Spleen (tissue), 11 donors: ENCODE results near the gene AFDN. TPM values are rescaled to one million over a fixed set of nuclear protein-coding genes. Genes with fewer than 3 reads are reported as not detected.

Experiments
- DNase-seq: peaks from one replicate; pipeline ENCODE4 v3.0.0-alpha.2; 2020
- H3K27ac ChIP-seq, 8 donors: fragments of 200-600 bp; sonication (generic) in 7 of 8; 1 replicate in 4 of 8; 2 replicates in 4 of 8; pipeline versions ENCODE4 v1.5.0 to v1.8.0; 2016 to 2021; ENCODE audit warnings: inconsistent platforms in 4 of 8, mild to moderate bottlenecking in 4 of 8, moderate library complexity in 1 of 8
- H3K27me3 ChIP-seq, 7 donors: fragments of 200-600 bp; sonication (generic) in 6 of 7; replicated peaks in 1 of 7; 1 replicate in 4 of 7; 2 replicates in 3 of 7; pipeline versions ENCODE4 v1.5.0 to v1.8.0; 2016 to 2021; ENCODE audit warnings: inconsistent platforms in 3 of 7, mild to moderate bottlenecking in 1 of 7
- H3K36me3 ChIP-seq, 6 donors: fragments of 200-600 bp; sonication (generic) in 5 of 6; 1 replicate in 4 of 6; 2 replicates in 2 of 6; pipeline versions ENCODE4 v1.5.0 to v1.8.0; 2016 to 2021; ENCODE audit warnings: inconsistent platforms in 2 of 6
- H3K4me1 ChIP-seq, 6 donors: fragments of 200-600 bp; sonication (generic) in 5 of 6; 1 replicate in 3 of 6; 2 replicates in 3 of 6; pipeline versions ENCODE4 v1.5.0 to v1.8.0; 2016 to 2021; ENCODE audit warnings: inconsistent platforms in 3 of 6
- H3K4me3 ChIP-seq, 8 donors: fragments of 200-600 bp; sonication (generic) in 7 of 8; 1 replicate in 4 of 8; 2 replicates in 4 of 8; pipeline versions ENCODE4 v1.5.0 to v1.8.0; 2016 to 2021; ENCODE audit warnings: inconsistent platforms in 4 of 8, mild to moderate bottlenecking in 4 of 8, moderate library complexity in 2 of 8
- H3K9me3 ChIP-seq, 8 donors: fragments of 200-600 bp; sonication (generic) in 7 of 8; 1 replicate in 4 of 8; 2 replicates in 4 of 8; pipeline versions ENCODE4 v1.5.0 to v1.8.0; 2016 to 2021; ENCODE audit warnings: inconsistent platforms in 4 of 8
- CTCF ChIP-seq, 11 experiments: fragments of 200-600 bp in 7 of 11; fragments of 450-650 bp in 4 of 11; sonication (generic) in 4 of 11; IDR thresholded peaks in 8 of 11; conservative IDR thresholded peaks in 3 of 11; 1 replicate in 7 of 11; 2 replicates in 4 of 11; pipeline versions ENCODE4 v1.4.0 to v1.8.0; 2016 to 2021; ENCODE audit warnings: antibody characterized with exemption in 11 of 11, inconsistent platforms in 4 of 11, mild to moderate bottlenecking in 1 of 11
- POLR2A ChIP-seq, 3 donors: fragments of 450-650 bp; IDR thresholded peaks; one replicate each; pipeline ENCODE4 v1.5.1; 2017; ENCODE audit warnings: antibody characterized with exemption in 3 of 3, mild to moderate bottlenecking in 1 of 3
- POLR2AphosphoS5 ChIP-seq, 3 donors: sonication (generic); formaldehyde crosslinking; IDR thresholded peaks; one replicate each; pipeline ENCODE4 v1.5.1; 2017; ENCODE audit warnings: antibody characterized with exemption in 3 of 3
- WGBS, 5 donors: extraction: QIAGEN DNeasy Blood & Tissue Kit in 3 of 5; methylation state at CpG; one replicate each; pipeline versions ENCODE4 v1.1.5 to v1.1.7; 2013 to 2018; 5-methylcytosine and 5-hydroxymethylcytosine counted together
- intact Hi-C: fragments of 100-400 bp; cut with DNase I; formaldehyde crosslinking; loops from one replicate; pipeline ENCODE4 v1.15.0; 2023; ENCODE audit warnings: low total_unique reads
- polyA plus RNA-seq, 3 donors: library from polyadenylated mRNA; stranded (reverse); fragments of 200-250 nt; gene quantifications; one replicate each; pipeline ENCODE4 v1.2.1, GENCODE V29; 2013
- total RNA-seq, 7 donors: library from RNA; depleted of rRNA in 3 of 7; stranded (reverse); fragments of >200 nt in 3 of 7; fragmentation: NEBNext Ultra II Directional in 4 of 7; extraction: Animal tissue kit (Norgen Biotek cat#: 25700) in 4 of 7; gene quantifications; one replicate each; pipeline versions ENCODE4 v1.1.0 to v1.2.1, GENCODE V29; 2016 to 2021
- donor health status: healthy with polysubstance abuse.
- donor health status: DM: no; HTN: no; CAD: no; lungs with moderate emphysema.
- donor health status: DM: no; HTN: no; CAD: no.
- donor health status: Bipolar disorder and iron deficiency.
- donor health status: healthy.
- donor health status: DM: no; HTN: no; CAD: no.
- donor health status: DM: yes; HTN: yes; CAD: no.

Gene AFDN
- total and polyA plus RNA-seq, 10 donors: 7.4 to 148 (median 102) TPM

- H3K27ac ChIP-seq: no peak overlapping the region
- H3K27me3 ChIP-seq: peaks cover 0 to 62% (median 12%) of the 10 kb centered on the region in 7 donors
- no peaks in the 10 kb centered on the region for H3K9me3 ChIP-seq
- TF ChIP-seq POLR2AphosphoS5 (IDR thresholded peaks at IDR 0.05) (no peak), POLR2A (IDR thresholded peaks at IDR 0.05) (no peak), CTCF (IDR thresholded peaks at IDR 0.05 in 8 of 11, conservative IDR thresholded peaks at IDR 0.05 in 3 of 11) (no peak)
- intact Hi-C loops: no loop called here
- H3K4me1 ChIP-seq: peaks cover 0 to 24% (median 14%) of the 10 kb centered on the region in 6 donors
- WGBS, 5 donors: 72 to 93% (median 85%) methylated on average over 12 of the region's 12 CpGs
- DNase-seq: peak; percentile 40
- H3K36me3 ChIP-seq: no peaks in the 10 kb centered on the region
- H3K4me3 ChIP-seq: no peak overlapping the region
Measured at GRCh38 chr6:167798453-167798852, 28.3 kb upstream of the AFDN start.

- Histone ChIP-seq H3K4me1 (peaks cover 0 to 24% (median 14%) of the 10 kb centered on the region in 6 donors), H3K9me3 (no peaks in the 10 kb centered on the region), H3K4me3 (no peak overlapping the region), H3K27ac (peak overlapping the region in 1 of 8 donors; percentile 8), H3K27me3 (peaks cover 0 to 67% (median 12%) of the 10 kb centered on the region in 7 donors), H3K36me3 (no peaks in the 10 kb centered on the region)
- TF ChIP-seq POLR2A (IDR thresholded peaks at IDR 0.05) (no peak), CTCF (IDR thresholded peaks at IDR 0.05 in 8 of 11, conservative IDR thresholded peaks at IDR 0.05 in 3 of 11) (no peak), POLR2AphosphoS5 (IDR thresholded peaks at IDR 0.05) (no peak)
- DNase-seq: peak; percentile 58
- intact Hi-C loops: no loop called here
- 75 to 87% (median 77%) methylated on average over 23 of the region's 23 CpGs for WGBS, 5 donors
Measured at GRCh38 chr6:167799033-167799821, 27.5 kb upstream of the AFDN start.

- DNase-seq: peak; percentile 41
- TF ChIP-seq CTCF (IDR thresholded peaks at IDR 0.05 in 8 of 11, conservative IDR thresholded peaks at IDR 0.05 in 3 of 11): no peak
- TF ChIP-seq POLR2AphosphoS5 (IDR thresholded peaks at IDR 0.05): no peak
- TF ChIP-seq POLR2A (IDR thresholded peaks at IDR 0.05): no peak
- H3K4me1 ChIP-seq: peaks cover 0 to 19% (median 12%) of the 10 kb centered on the region in 6 donors
- no peak overlapping the region for H3K27ac ChIP-seq
- no peak overlapping the region for H3K4me3 ChIP-seq
- peaks cover 0 to 58% (median 10%) of the 10 kb centered on the region in 7 donors for H3K27me3 ChIP-seq
- intact Hi-C loops: no loop called here
- H3K36me3 ChIP-seq: no peaks in the 10 kb centered on the region
- no peaks in the 10 kb centered on the region for H3K9me3 ChIP-seq
- WGBS, 5 donors: 74 to 98% (median 83%) methylated on average over 6 of the region's 6 CpGs
Measured at GRCh38 chr6:167800549-167800948, 26.2 kb upstream of the AFDN start.

GRCh38 chr6:167801263-167801662 is 25.4 kb upstream of the AFDN start:
- Histone ChIP-seq H3K27ac (no peak overlapping the region), H3K4me3 (no peak overlapping the region), H3K4me1 (peaks cover 0 to 12% (median 6%) of the 10 kb centered on the region in 6 donors), H3K27me3 (peaks cover 0 to 58% (median 4%) of the 10 kb centered on the region in 7 donors), H3K36me3 (no peaks in the 10 kb centered on the region), H3K9me3 (no peaks in the 10 kb centered on the region)
- 59 to 87% (median 77%) methylated on average over 1 of the region's 1 CpG for WGBS, 5 donors
- no peak for DNase-seq
- TF ChIP-seq CTCF (IDR thresholded peaks at IDR 0.05 in 8 of 11, conservative IDR thresholded peaks at IDR 0.05 in 3 of 11) (no peak), POLR2AphosphoS5 (IDR thresholded peaks at IDR 0.05) (no peak), POLR2A (IDR thresholded peaks at IDR 0.05) (no peak)
- intact Hi-C loops: no loop called here
